NCI-H1092 treated with DMSO at 0.1 percent for 48 hours (cell line): ENCODE results near the gene PPP6R2.
"Not testable (repeated sequence)": the region's sequence is repeated elsewhere in the genome, so short reads cannot be mapped to it uniquely, and the experiment has no call there.

Experiments used
- DNase-seq: peaks from one replicate; lab custom pipeline; 2025; lab: John Stamatoyannopoulos, UW

PPP6R2 gene

DNA sequence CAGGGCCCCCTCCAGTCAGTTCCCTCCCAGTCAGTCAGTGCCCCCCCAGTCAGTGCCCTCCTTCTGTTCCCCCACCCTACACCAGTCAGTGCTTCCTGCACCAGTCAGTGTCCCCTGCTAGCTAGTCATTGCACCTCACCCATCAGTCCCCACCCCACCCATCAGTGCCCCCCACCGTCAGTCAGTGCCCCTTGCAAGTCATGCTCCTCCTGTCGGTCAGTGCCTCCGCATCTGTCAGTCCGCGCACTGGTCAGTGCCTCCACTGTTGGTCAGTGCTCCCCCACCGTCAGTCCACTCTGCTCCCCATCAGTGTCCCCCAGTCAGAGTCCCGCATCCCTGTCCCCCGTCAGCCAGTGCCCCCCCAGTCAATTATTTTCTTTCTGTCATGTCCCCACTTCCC is 3.3 kb downstream of the PPP6R2 start:
- DNase-seq: no peak

DNA sequence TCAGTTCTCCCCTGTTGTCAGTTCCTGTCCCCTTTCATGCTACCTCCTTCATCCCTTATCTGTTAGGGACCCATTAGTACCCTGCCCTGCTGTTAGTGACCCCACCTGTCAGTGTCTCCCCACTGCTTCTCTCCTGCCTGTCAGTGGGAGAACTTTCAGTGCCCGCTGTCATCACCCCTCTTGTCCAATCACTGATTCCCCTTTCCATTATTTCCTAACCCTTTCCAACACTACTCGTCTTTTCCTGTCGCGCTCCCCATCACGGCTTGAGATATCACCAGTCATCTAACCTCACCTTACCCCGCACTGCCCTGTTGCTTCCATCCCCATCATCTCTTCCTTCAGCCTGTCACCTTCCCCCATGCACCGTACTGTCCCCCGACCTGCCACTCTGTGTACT is 4.0 kb downstream of the PPP6R2 start:
- DNase-seq: no peak

DNA sequence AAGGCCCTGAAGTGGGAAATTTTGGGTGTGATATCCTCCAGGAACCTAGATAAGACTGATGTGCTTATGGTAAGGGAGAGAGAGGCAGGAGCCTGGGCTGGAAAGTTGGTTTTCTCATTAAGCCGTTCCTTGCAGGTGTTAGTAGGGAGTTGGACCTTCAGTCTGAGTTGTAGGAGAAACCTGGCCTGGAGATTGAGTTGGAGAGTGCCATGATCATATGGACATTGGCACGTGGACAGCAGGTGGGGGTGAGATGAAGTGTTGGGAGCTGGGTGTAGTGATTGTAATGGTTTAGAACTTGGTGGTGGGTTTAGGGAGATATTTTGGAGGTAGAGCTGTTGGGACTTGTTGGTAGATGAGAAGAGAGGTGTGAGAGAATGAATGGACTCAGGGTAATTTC is 4.9 kb downstream of the PPP6R2 start:
- DNase-seq: no peak

- no peak for DNase-seq
Measured at GRCh38 chr22:50356186-50356585, 13.1 kb downstream of the PPP6R2 start.

GRCh38 chr22:50357222-50357621 is 14.1 kb downstream of the PPP6R2 start:
- no peak for DNase-seq

DNA sequence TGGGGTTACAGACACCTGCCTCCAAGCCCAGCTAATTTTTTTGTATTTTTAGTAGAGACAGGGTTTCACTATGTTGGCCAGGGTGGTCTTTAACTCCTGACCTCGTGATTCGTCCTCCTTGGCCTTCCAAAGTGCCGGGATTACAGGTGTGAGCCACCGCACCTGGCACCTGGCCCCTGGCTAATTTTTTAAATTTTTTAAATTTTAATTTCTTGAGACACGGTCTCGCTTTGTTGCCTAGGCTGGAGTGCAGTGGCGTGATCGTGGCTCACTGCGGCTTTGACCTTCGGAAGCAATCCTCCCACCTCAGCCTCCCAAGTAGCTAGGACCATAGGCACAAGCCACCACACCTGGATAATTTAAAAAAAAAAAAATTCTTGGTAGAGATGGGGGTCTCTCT is 14.6 kb downstream of the PPP6R2 start:
- no peak for DNase-seq

GRCh38 chr22:50360578-50360977 is 17.5 kb downstream of the PPP6R2 start:
- DNase-seq: no peak

DNA sequence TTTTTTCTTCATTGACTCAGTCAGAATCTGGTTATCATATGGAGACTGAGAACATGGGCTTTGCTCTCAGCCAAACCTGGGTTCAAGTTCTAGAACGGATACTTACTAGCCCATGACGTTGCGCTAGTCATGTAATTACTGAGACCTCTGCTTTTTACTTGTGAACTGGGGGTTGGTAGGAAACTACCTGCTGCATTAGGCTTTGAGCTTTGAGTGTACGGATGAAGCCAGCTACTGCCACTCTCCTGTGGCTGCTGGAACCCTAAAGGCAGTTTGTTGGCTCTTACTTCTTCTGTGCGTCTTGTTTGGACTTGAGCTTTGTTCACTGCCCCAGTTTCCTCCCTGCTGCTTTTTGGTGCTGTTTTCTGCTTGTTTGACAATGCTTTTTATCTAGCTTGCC is 18.1 kb downstream of the PPP6R2 start:
- no peak for DNase-seq

- DNase-seq: no peak
Measured at GRCh38 chr22:50361688-50362087, 18.6 kb downstream of the PPP6R2 start.

- DNase-seq: no peak
Measured at GRCh38 chr22:50363166-50363802, 20.2 kb downstream of the PPP6R2 start.

- not testable (repeated sequence) for DNase-seq
Measured at GRCh38 chr22:50363803-50364194, 20.7 kb downstream of the PPP6R2 start.

DNA sequence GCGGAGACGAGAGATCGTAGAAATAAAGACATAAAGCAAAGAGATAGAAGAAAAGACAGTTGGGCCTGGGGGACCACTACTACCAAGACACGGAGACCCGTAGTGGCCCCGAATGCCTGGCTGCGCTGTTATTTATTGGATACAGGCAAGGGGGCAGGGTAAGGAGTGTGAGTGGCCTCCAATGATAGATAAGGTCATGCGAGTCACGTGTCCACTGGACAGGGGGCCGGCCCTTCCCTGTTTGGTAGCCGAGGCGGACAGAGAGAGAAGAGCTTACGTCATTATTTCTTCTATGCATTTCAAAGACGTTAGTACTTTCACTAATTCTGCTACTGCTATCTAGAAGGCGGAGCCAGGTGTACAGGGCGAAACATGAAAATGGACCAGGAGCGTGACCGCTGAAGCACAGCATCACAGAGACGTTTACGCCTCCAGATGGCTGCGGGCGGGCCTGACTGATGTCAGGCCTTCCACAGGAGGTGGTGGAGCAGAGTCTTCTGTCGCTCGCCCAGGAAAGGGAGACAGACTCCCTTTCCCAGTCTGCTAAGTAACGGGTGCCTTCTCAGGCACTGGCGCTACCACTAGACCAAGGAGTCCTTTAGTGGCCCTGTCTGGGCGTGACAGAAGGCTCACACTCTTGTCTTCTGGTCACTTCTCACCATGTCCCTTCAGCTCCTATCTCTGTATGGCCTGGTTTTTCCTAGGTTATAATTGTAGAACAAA is 24.8 kb downstream of the PPP6R2 start:
- DNase-seq: no peak

GRCh38 chr22:50371101-50371648 is 28.0 kb downstream of the PPP6R2 start:
- no peak for DNase-seq

DNA sequence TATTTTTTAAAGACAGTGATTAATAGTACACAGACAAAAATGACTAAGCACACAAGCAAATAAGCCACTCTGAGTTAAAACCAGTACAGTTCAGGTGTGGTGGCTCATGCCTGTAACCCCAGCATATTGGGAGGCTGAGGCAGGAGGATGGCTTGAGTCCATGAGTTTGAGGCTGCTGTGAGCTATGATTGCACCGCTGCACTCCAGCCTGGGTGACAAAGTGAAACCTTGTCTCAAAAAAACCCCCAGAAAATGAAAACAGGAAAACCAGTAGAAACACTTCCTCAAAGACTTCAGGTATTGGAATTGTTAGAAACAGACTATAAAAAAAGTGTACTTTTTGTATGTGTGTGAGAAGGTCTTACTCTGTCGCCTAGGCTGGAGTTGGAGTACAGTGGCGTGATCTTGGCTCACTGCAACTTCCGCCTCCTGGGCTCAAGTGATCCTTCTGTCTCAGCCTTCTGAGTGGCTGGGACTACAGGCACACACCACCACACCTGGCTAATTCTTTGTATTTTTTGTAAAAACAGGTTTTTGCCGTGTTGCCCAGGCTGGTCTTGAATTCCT is 33.0 kb downstream of the PPP6R2 start:
- DNase-seq: no peak

DNA sequence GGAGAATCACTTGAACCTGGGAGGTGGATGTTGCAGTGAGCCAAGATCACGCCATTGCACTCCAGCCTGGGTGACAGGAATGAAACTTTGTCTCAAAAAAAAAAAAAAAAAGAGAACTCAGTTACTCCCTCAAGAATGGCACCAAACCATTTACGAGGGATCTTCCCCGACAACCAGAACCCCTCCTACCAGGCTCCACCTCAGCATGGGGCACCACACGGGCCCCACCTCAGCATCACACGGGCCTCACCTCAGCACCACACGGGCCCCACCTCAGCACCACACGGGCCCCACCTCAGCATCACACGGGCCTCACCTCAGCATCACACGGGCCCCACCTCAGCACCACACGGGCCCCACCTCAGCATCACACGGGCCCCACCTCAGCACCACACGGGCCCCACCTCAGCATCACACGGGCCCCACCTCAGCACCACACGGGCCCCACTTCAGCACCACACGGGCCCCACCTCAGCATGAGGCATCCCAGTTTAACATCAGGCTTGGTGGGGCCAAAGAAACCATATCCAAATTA is 38.0 kb downstream of the PPP6R2 start:
- DNase-seq: not testable (repeated sequence)

- DNase-seq: no peak
Measured at GRCh38 chr22:50396751-50397370, 53.7 kb downstream of the PPP6R2 start.

DNA sequence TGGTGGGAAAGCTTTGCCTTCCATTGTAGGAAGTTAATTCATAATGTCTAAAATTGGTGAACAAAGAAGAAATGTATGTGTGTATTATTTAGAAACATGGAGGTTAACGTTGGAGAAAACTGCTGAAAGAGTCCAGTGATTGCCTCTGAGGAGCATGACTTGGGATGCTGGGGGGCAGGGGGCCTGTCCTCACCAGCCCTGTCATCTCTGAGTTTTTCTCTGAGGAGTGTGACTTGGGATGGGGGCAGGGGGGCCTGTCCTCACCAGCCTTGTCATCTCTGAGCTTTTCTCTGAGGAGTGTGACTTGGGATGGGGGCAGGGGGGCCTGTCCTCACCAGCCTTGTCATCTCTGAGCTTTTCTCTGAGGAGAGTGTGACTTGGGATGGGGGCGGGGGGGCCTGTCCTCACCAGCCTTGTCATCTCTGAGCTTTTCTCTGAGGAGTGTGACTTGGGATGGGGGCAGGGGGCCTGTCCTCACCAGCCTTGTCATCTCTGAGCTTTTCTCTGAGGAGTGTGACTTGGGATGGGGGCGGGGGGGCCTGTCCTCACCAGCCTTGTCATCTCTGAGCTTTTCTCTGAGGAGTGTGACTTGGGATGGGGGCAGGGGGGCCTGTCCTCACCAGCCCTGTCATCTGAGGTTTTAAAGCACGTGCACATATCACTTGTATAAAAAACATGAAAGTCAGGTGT is 54.4 kb downstream of the PPP6R2 start:
- not testable (repeated sequence) for DNase-seq

DNA sequence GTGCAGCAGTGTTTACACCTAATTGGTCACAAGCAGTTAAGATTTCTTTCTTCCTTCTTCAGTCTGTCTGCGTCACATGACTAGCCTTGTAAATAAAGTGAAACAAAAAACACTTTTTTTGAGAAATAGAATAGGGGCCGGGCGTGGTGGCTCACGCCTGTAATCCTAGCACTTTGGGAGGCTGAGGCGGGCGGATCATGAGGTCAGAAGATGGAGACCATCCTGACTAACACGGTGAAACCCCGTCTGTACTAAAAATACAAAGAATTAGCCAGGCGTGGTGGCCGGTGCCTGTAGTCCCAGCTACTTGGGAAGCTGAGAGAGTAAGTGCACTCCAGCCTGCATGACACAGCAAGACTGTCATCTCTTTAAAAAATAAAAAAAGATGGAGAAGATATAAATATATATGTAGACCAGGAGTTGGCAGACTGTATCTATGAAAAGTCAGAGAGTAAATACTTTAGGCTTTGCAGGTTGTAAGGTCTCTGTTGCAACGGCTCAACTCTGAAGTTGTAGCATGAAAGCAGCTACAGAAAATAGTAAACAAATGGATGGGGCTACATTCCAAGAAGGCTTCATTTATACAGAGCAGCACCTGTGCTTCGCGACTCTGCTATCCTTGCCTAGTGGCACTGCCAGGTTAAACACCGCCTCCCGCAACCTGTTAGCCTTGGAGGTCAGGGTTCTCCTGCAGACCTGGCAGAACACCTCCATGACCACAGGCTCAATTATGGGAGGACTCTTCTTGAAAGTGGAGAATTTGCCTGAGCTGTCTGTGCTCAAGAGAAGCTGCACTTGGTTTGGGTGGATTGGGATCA is 55.9 kb downstream of the PPP6R2 start:
- no peak for DNase-seq

DNA sequence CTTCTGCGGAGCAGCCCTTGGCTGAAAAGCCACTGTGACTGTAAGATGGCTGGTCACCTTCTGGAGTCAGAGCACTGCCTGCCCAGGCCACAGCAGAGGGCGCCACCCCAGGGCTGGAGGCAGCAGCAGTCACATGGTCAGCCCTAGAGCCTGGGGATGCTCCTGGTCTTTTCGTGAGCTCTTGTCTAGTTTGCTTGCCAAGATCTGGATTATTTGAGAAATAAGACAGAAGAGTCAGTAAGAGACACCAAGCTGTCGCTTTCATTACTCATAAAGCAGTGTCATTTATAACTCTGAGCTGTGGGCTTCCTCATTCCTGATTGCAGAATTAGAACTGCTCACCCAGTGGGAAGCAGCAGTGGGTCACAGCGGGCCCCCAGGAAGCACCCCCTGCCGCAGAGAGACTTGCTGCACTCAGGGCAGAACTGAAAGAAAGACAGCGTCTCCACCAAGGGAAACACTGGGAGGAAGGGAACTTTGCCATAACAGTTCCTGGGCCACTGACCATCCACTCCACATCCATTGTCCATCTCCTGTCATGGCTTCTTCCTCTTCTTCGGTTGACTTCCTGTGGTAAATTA is 56.7 kb downstream of the PPP6R2 start:
- no peak for DNase-seq

GRCh38 chr22:50400406-50400805 is 57.3 kb downstream of the PPP6R2 start:
- no peak for DNase-seq

DNA sequence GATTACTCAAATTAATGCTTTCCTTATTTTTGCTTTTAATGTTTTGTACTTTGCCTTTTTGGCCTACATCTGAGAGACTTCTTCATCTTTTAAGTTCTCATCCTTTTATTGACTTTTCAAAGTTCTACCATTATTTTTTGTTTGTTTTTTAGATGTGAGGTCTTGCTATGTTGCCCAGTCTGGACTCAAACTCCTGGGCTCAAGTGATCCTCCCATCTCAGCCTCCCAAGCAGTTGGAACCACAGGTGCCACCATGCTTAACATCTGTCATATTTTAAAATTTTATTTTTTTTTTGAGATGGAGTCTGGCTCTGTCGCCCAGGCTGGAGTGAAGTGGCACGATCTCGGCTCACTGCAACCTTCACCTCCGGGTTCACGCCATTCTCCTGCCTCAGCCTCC is 57.8 kb downstream of the PPP6R2 start:
- no peak for DNase-seq
